HL-60/S4 treated with retinoic acid at 250 ng/mL for 4 days and 3 days (cell line): ENCODE measurements around the gene NDUFB2.
"Not testable (repeated sequence)": the region's sequence is repeated elsewhere in the genome, so short reads cannot be mapped to it uniquely, and the experiment has no call there.

Experiments
- in situ Hi-C: fragments of 300-500 bp; cut with MboI; formaldehyde crosslinking; loops from 2 replicates; pipeline ENCODE4 v1.7.0; 2022; ENCODE audit warnings: low sequenced_read_pairs

Gene NDUFB2

DNA sequence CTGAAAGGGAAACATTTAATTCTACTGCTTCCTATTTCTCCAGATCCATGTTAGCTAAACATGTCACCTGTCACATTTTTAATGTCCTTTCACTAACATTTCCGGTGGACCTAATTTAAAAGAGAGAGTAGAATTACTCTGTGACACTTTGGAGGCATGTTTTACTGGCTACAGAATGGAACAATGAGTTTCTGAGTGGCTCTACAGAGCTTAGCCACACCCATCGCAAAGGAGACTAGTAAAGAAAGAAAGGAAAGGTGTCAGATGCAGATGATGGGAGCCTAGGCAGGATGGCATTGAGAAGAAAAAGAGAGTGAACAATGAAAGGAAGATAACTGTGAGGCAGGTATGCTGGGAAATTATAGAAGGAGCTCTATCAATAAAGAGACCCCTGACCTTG is 35.9 kb downstream of the NDUFB2 start:
- in situ Hi-C loops, result no loop called here

DNA sequence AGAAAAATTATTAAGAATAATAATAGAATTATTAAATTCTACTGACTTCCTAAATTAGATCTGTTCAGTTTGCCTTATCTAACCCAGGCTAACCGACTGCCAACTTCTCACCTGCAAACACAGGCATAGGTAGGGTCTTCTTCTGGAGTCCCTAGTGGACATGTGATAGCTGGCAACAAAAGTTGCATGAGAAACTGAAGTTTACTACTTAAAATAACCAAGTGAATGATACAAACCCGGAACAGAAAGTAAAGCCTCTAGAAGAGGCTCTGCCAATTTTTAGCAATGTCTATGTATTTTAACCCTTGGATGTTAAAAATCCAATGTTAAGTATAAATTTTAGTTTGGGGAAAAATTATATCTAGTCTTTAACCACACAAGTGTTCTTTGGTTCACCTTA is 37.6 kb downstream of the NDUFB2 start:
- in situ Hi-C loops, result no loop called here

DNA sequence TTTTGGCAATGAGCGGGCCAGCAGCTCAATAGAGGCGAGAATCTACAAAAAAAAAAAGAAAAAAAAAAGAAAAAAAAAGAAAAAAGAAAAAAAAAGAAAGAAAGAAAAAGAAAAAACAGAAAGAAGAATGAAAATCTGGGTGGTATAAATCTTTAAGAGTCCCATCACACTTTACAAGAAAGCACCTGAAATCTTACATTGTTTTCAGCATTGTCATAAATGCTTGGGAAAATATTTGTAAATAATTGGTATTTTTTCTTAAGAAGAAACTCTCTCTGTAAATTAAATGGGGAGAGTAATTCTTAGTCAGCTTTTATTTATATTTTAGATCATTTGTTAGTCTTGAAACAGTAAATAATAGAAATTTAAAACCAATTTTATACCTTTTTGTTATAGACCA is 38.2 kb downstream of the NDUFB2 start:
- in situ Hi-C loops, result no loop called here

DNA sequence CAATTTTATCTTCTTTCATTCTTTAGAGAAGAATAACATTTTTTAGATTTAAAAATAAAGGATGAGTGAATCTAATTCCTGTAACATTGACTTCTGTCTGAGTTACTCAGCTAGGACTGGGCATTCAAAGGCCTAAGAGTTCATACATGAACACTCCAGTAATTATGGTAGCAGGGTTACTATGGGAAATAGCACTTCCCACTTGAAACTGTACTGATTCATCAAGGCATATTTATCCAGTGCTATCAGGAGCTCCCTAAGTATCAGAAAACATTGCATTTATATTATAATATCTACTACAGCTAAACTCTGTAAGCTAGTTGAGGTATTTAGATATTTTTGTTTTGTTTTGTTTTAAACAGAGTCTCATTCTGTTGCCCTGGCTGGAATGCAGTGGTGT is 41.8 kb downstream of the NDUFB2 start:
- in situ Hi-C loops, result no loop called here

DNA sequence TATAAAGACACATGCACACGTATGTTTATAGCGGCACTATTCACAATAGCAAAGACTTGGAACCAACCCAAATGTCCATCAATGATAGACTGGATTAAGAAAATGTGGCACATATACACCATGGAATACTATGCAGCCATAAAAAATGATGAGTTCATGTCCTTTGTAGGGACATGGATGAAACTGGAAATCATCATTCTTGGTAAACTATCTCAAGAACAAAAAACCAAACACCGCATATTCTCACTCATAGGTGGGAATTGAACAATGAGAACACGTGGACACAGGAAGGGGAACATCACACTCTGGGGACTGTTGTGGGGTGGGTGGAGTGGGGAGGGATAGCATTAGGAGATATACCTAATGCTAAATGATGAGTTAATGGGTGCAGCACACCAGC is 46.7 kb downstream of the NDUFB2 start:
- in situ Hi-C loops, result not testable (repeated sequence)

DNA sequence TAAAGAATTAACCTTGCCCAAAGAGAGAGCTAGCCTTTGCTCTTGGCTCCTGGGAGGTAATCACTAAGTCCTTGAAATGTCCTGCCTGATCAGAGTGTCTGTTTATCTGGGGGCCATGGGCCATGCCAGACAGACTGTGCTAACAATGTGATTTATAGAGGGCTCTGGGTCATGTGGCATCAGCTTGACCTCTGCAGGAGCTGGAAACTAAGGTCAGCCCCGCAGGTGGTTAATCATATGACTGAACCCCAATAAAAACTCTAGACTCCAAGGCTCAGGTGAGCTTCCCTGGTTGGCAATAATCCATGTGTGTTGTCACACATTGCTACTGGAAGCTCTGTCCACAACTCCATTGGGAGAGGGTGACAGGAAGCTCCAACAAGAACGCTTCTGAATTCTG is 47.5 kb downstream of the NDUFB2 start:
- in situ Hi-C loops, result no loop called here

DNA sequence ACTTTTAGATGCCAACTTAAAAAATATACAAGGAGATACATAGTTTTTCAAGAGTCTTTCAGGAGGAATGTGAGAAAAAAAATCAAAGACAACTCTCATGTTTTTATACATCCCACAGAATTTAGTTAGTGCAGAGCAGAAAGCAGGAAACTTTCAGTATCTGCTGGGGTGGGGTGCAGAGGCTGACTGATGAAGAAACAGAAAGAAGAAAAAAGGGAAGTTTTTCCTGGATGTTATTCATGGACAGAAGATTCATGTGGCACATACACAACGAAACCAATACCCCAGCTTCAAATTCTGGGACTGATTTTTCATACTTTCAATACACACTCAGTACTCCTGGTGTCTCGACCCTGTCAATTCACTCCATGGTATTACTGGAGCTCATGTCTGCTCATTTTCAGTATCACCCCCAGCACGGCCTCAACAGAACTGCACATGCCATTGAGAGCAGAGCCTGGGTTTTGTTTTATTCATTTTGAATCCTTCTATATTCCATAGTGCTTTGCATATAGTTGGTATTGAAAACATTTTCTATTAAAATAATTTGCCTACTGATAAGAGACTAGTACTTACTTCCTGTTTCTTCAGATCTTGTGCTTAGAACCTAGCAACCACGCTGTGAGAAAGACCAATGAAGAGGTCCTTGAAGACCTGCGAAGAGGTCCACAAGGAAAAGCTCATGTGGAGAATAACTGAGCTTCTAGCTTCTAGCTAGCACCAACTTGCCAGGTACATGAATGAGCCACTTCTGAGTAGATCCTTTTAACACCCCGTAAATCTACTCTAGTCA is 49.0 kb downstream of the NDUFB2 start:
- in situ Hi-C loops, result no loop called here

DNA sequence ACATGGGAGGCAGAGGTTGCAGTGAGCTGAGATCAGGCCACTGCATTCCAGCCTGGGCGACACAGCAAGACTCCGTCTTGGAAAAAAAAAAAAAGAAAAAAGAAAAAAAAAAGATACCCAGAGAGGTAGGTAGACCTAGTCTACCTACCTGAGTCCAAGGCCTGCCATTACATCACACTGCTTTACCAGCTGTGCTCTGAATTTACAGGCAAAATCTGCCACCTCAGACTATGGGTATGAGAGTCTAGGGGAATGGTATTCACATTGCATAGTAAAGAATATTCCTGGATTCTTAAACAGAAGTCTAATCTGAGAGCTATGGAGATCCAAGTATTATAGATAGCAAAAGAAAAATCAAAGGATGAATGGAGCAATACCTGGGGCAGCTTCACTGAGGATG is 50.2 kb downstream of the NDUFB2 start:
- in situ Hi-C loops, result no loop called here

DNA sequence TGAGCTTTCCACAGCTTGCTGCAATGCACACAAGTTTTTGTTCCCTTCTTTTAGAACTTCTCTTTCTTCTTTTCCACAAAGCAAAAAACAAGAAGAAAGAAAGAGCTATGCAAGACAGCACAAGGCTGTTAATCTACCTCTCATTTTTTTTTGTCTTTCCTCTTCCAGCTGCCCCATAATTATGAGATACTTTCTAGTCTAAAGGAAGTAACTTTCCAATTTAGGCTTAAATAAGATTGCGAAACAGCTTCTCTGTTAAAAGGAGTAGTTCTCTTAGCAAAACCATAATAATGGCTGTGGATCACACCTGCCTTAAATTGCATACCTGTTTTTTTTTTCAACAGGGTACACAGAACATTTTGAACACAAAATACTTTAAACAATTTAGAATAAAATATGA is 56.0 kb downstream of the NDUFB2 start:
- in situ Hi-C loops, result no loop called here

DNA sequence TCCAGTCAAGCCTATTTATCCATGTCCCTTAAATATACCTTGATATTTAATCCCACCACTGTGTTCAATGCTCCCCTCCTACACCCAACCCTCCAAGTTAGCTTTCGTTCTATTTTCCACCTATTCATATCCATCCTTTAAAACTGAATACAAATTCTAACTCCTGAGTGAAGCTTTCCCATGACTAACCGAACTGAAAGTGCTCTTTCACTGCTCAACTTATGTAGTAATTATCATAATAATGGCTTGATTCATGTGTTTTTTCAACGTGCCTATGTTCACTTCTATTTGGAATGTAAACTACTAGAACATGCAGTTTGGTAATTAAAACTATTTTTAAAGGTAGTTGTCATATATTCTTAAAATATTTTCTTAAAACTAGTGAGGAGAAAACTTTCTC is 58.0 kb downstream of the NDUFB2 start:
- in situ Hi-C loops, result no loop called here
